K562 (cell line): Measurements from ENCODE around the gene GABRB2. TPM values are rescaled to one million over a fixed set of nuclear protein-coding genes. Genes with fewer than 3 reads are reported as not detected.

ENCODE experiments used
- ATAC-seq: fragments of 200-7000 bp; cut with Tn5 transposase; 3 replicates; pipeline ENCODE4 v1.9.1; 2020; ENCODE audit warnings: moderate library complexity
- BruUV-seq: library from RNA; stranded (reverse); fragments of 400-500 nt; replicated peaks from 2 replicates; lab custom pipeline; 2021; lab: Mats Ljungman, UMichigan
- CTCF ChIA-PET: fragments of 300-600 bp; formaldehyde crosslinking; extraction: SDS; loops from one replicate; lab custom pipeline; 2021; ENCODE audit warnings: low intra/inter-chr PET ratio; lab: Yijun Ruan, JAX
- POLR2A ChIA-PET: fragments of 300-600, 350-650 bp; sonication (Branson Sonifier 250); formaldehyde crosslinking; extraction: SDS; loops from one replicate; lab custom pipeline; 2021; ENCODE audit warnings: antibody characterized with exemption, inconsistent platforms; lab: Yijun Ruan, JAX
- DNase-seq, 4 experiments: peaks; one replicate each; pipeline versions ENCODE4 v3.0.0 to v3.0.0-alpha.2; 2011 to 2018; ENCODE audit warnings: low spot score in 3 of 4, mixed read lengths in 3 of 4; ENCODE audit errors: extremely low read depth in 1 of 4
- FAIRE-seq: peaks from 2 replicates; lab custom pipeline; 2011; peaks lifted over from hg19 to GRCh38; lab: Jason Lieb, UNC
- H2AFZ ChIP-seq: 2 replicates; pipeline ENCODE4 v1.6.0; 2011; ENCODE audit warnings: low read depth, low read length, control low read depth, inconsistent platforms
- H3K27ac ChIP-seq: fragments of 200-600 bp; 3 replicates; pipeline ENCODE4 v1.8.0; 2011; ENCODE audit warnings: low read depth, mild to moderate bottlenecking, control low read depth, inconsistent platforms, low read length, moderate library complexity, mixed read lengths; ENCODE audit errors: extremely low read depth
- H3K27me3 ChIP-seq, 2 experiments: fragments of 300-600 bp in 1 of 2; 2 replicates in 1 of 2; 3 replicates in 1 of 2; pipeline versions ENCODE4 v1.6.0 to v1.8.0; 2011; ENCODE audit warnings: inconsistent platforms in 2 of 2, low read length in 2 of 2, mild to moderate bottlenecking in 1 of 2, mixed read lengths in 1 of 2, moderate library complexity in 1 of 2; ENCODE audit not compliant: control insufficient read depth in 2 of 2, insufficient read depth in 2 of 2
- H3K36me3 ChIP-seq: fragments of 300-600 bp; 3 replicates; pipeline ENCODE4 v1.8.0; 2011; ENCODE audit warnings: mild to moderate bottlenecking, low read length, inconsistent platforms; ENCODE audit not compliant: control insufficient read depth, insufficient read depth
- H3K4me1 ChIP-seq, 2 experiments: fragments of 200-600 bp in 1 of 2; replicated peaks in 1 of 2; 2 replicates in 1 of 2; 3 replicates in 1 of 2; pipeline versions ENCODE4 v1.5.1 to v1.8.0; 2011; ENCODE audit warnings: inconsistent platforms in 2 of 2, low read length in 2 of 2, mild to moderate bottlenecking in 1 of 2, mixed read lengths in 1 of 2, moderate library complexity in 1 of 2; ENCODE audit not compliant: control insufficient read depth in 2 of 2, insufficient read depth in 2 of 2
- H3K4me2 ChIP-seq: 2 replicates; pipeline ENCODE4 v1.6.1; 2011; ENCODE audit warnings: low read length, control low read depth, inconsistent platforms, mixed read lengths; ENCODE audit not compliant: insufficient read depth
- H3K4me3 ChIP-seq: fragments of 200-600 bp; sonication (generic), shearing (Covaris generic); 2 replicates; pipeline ENCODE4 v1.5.1; 2016; ENCODE audit warnings: control low read depth, inconsistent platforms
- H3K79me2 ChIP-seq: fragments of 200-600 bp; 3 replicates; pipeline ENCODE4 v1.8.0; 2011; ENCODE audit warnings: low read length, inconsistent platforms; ENCODE audit not compliant: control insufficient read depth, insufficient read depth
- H3K9ac ChIP-seq, 2 experiments: 2 replicates each; pipeline versions ENCODE4 v1.6.0 to v1.6.1; 2011; ENCODE audit warnings: low read depth in 2 of 2, low read length in 2 of 2, control low read depth in 1 of 2, inconsistent platforms in 1 of 2, mild to moderate bottlenecking in 1 of 2, mixed read lengths in 1 of 2; ENCODE audit not compliant: insufficient read depth in 1 of 2
- H3K9me1 ChIP-seq: one replicate; pipeline ENCODE4 v1.6.0; 2011; ENCODE audit warnings: inconsistent platforms, mild to moderate bottlenecking, low read length, moderate library complexity; ENCODE audit not compliant: control insufficient read depth, insufficient read depth
- H3K9me3 ChIP-seq: replicated peaks from 2 replicates; pipeline ENCODE4 v1.5.1; 2011; ENCODE audit warnings: low read depth, low read length, inconsistent platforms; ENCODE audit not compliant: control insufficient read depth, insufficient read depth
- H4K20me1 ChIP-seq: replicated peaks from 2 replicates; pipeline ENCODE4 v1.6.1; 2011; ENCODE audit warnings: low read length, inconsistent platforms, mixed read lengths; ENCODE audit not compliant: control insufficient read depth, insufficient read depth
- HDAC3 ChIP-seq: fragments of 450-650 bp; IDR thresholded peaks from 2 replicates; pipeline ENCODE4 v1.6.1; 2018; ENCODE audit warnings: borderline replicate concordance, mild to moderate bottlenecking, moderate library complexity; ENCODE audit not compliant: partially characterized antibody
- HNRNPH1 ChIP-seq: fragments of 200-400 bp; formaldehyde crosslinking; optimal IDR thresholded peaks from 2 replicates; pipeline ENCODE3; 2017; ENCODE audit warnings: low read depth, mild to moderate bottlenecking, low read length, moderate library complexity
- MAFG ChIP-seq: fragments of 450-650 bp; conservative IDR thresholded peaks from 2 replicates; pipeline ENCODE4 v1.6.1; 2016; ENCODE audit warnings: missing genetic modification characterization, missing compliant biosample characterization
- NUFIP1 ChIP-seq: fragments of 450-650 bp; IDR thresholded peaks from 2 replicates; pipeline ENCODE4 v1.6.1; 2018; ENCODE audit not compliant: partially characterized antibody
- PTRF ChIP-seq: fragments of 450-650 bp; IDR thresholded peaks from 2 replicates; pipeline ENCODE4 v1.6.1; 2016; ENCODE audit warnings: mild to moderate bottlenecking, missing genetic modification characterization, missing compliant biosample characterization
- PTTG1 ChIP-seq: fragments of 450-650 bp; IDR thresholded peaks from 2 replicates; pipeline ENCODE4 v1.6.1; 2016; ENCODE audit warnings: low read depth, mild to moderate bottlenecking, missing genetic modification characterization, missing compliant biosample characterization
- TAF15 ChIP-seq: fragments of 200-400 bp; formaldehyde crosslinking; IDR thresholded peaks from 2 replicates; pipeline ENCODE4 v1.6.1; 2017; ENCODE audit warnings: mild to moderate bottlenecking, low read depth, low read length, moderate library complexity
- ZBTB49 ChIP-seq: sonication (generic); formaldehyde crosslinking; IDR thresholded peaks from 2 replicates; pipeline ENCODE4 v1.8.0; 2022; ENCODE audit warnings: missing genetic modification reagents, mild to moderate bottlenecking, borderline replicate concordance
- ZNF124 ChIP-seq: sonication (generic); formaldehyde crosslinking; IDR thresholded peaks from 2 replicates; pipeline ENCODE4 v1.8.1; 2022; ENCODE audit warnings: missing genetic modification reagents
- ZNF175 ChIP-seq: fragments of 200-800 bp; sonication (Bioruptor generic); IDR thresholded peaks from 2 replicates; pipeline ENCODE4 v1.6.1; 2016; ENCODE audit warnings: low read depth, mild to moderate bottlenecking, missing genetic modification characterization, missing compliant biosample characterization
- WGBS: fragments of 100-300 bp; shearing (Covaris generic); methylation state at CpG from one replicate; pipeline ENCODE4 v1.1.6; 2016; ENCODE audit warnings: low coverage, mixed read lengths; ENCODE audit not compliant: insufficient coverage; ENCODE audit errors: missing lambda C conversion rate; 5-methylcytosine and 5-hydroxymethylcytosine counted together
- in situ Hi-C: fragments of 300-500 bp; cut with MboI; formaldehyde crosslinking; loops from 4 replicates; pipeline ENCODE4 v1.15.0; 2018; ENCODE audit warnings: inconsistent platforms, mixed read lengths
- intact Hi-C: fragments of 100-400 bp; cut with micrococcal nuclease; formaldehyde crosslinking; loops from 2 replicates; pipeline ENCODE4 v1.14.2; 2022
- polyA plus RNA-seq, 8 experiments: library from polyadenylated mRNA; depleted of rRNA in 4 of 8; stranded (reverse) in 5 of 8; unstranded in 3 of 8; fragments of >200 nt; fragmentation: Nextera tagmentation in 2 of 8; fragmentation: Illumina TruSeq in 1 of 8; extraction: Ambion mirVana in 2 of 8; extraction: Trizol in 1 of 8; gene quantifications; 2 replicates each; pipeline versions ENCODE4 v1.2.1 to v1.2.3, GENCODE V29; 2011 to 2014; ENCODE audit warnings: inconsistent platforms in 1 of 8, missing spikeins in 1 of 8
- total RNA-seq, 7 experiments: library from RNA; depleted of rRNA in 6 of 7; stranded (reverse); fragments of >200 nt in 6 of 7; fragmentation: Illumina TruSeq in 2 of 7; extraction: Trizol in 2 of 7; gene quantifications; 2 replicates each; pipeline versions ENCODE4 v1.2.1 to v1.2.3, GENCODE V29; 2011 to 2021; ENCODE audit warnings: low replicate concordance in 1 of 7
- TF ChIP-seq, protein P1 (sequence below): fragments of 450-650 bp; IDR thresholded peaks from 2 replicates; pipeline ENCODE4 v1.6.1; 2016; ENCODE audit warnings: mild to moderate bottlenecking

The GABRB2 gene
- total and polyA plus RNA-seq, 9 of the 15 experiments (the other 6 are each of a cell fraction or from before 2014, with no cell fraction given): not detected

DNA sequence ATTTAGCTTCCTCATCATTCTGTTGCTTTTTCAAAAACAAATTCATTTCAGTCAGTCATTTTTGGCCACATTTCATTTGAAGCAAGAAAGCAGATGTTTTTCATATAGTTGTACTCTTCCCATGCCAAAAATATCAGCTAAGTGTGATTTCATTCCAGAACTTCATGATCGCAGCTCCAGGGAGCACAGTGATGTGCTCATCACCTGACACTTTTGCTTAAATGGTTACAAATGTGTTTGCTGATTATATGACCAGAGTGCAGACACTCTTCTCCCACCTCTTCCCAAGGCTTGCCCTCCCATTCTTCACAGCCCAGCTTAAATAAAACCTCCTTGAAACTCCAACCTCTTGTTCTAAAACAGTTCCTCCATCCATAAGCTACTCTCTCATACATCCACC lies 32.6 kb downstream of the GABRB2 start:
- ChIA-PET CTCF (no interaction called here), POLR2A (no interaction called here)
- H3K4me3 ChIP-seq: no peak overlapping the region
- no peak overlapping the region for H3K27ac ChIP-seq
- no peaks in the 10 kb centered on the region for H3K4me1 ChIP-seq
- TF ChIP-seq ZNF124 (CRISPR knock-in tag): no peak
- TF ChIP-seq HDAC3: no peak
- TF ChIP-seq ZBTB49: no peak
- TF ChIP-seq ZNF175 (CRISPR knock-in tag): no peak
- TF ChIP-seq, protein P1, sequence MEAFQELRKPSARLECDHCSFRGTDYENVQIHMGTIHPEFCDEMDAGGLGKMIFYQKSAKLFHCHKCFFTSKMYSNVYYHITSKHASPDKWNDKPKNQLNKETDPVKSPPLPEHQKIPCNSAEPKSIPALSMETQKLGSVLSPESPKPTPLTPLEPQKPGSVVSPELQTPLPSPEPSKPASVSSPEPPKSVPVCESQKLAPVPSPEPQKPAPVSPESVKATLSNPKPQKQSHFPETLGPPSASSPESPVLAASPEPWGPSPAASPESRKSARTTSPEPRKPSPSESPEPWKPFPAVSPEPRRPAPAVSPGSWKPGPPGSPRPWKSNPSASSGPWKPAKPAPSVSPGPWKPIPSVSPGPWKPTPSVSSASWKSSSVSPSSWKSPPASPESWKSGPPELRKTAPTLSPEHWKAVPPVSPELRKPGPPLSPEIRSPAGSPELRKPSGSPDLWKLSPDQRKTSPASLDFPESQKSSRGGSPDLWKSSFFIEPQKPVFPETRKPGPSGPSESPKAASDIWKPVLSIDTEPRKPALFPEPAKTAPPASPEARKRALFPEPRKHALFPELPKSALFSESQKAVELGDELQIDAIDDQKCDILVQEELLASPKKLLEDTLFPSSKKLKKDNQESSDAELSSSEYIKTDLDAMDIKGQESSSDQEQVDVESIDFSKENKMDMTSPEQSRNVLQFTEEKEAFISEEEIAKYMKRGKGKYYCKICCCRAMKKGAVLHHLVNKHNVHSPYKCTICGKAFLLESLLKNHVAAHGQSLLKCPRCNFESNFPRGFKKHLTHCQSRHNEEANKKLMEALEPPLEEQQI: no peak
- no peak for TF ChIP-seq NUFIP1
- no peak for TF ChIP-seq TAF15
- TF ChIP-seq MAFG (tag): no peak
- TF ChIP-seq PTRF (tag): no peak
- TF ChIP-seq PTTG1: no peak
- no peak for TF ChIP-seq HNRNPH1
- no peak overlapping the region for H3K4me2 ChIP-seq
- no peak for FAIRE-seq
- ATAC-seq: no peak
- H3K36me3 ChIP-seq: no peaks in the 10 kb centered on the region
- in situ Hi-C loops: no loop called here
- H3K9me3 ChIP-seq: no peaks in the 10 kb centered on the region
- no peak overlapping the region for H2AFZ ChIP-seq
- H3K79me2 ChIP-seq: no peaks in the 10 kb centered on the region
- BruUV-seq: no TSS peak
- no peaks in the 10 kb centered on the region for H3K9me1 ChIP-seq
- intact Hi-C loops: no loop called here
- DNase-seq: no peak
- no peak overlapping the region for H3K9ac ChIP-seq
- no peaks in the 10 kb centered on the region for H4K20me1 ChIP-seq
- 0% methylated on average over 1 of the region's 1 CpG for WGBS
- H3K27me3 ChIP-seq: no peaks in the 10 kb centered on the region
